ENCODE results near the gene UCK2.

- TF ChIP-seq, protein P1, sequence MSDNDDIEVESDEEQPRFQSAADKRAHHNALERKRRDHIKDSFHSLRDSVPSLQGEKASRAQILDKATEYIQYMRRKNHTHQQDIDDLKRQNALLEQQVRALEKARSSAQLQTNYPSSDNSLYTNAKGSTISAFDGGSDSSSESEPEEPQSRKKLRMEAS (IDR thresholded peaks at IDR 0.05), result no peak
- TF ChIP-seq FOXM1 (IDR thresholded peaks at IDR 0.05; ENCODE audit: borderline replicate concordance, low read depth) (no peak), TAF1 (IDR thresholded peaks at IDR 0.05; ENCODE audit: low read depth) (no peak), EGR1 (IDR thresholded peaks at IDR 0.05) (no peak), CEBPB (IDR thresholded peaks at IDR 0.05) (no peak), REST (IDR thresholded peaks at IDR 0.05; ENCODE audit: low read depth) (no peak), ZBTB7A (IDR thresholded peaks at IDR 0.05; ENCODE audit: low read depth) (no peak), RAD21 (IDR thresholded peaks at IDR 0.05; ENCODE audit: low read depth) (no peak), EP300 (IDR thresholded peaks at IDR 0.05; ENCODE audit: borderline replicate concordance) (no peak)
Observed at GRCh38 chr1:165856021-165856420, 28.6 kb downstream of the UCK2 start.
